MCF 10A (cell line): ENCODE data around the gene ACAA2. TPM values are rescaled to one million over a fixed set of nuclear protein-coding genes. Genes with fewer than 3 reads are reported as not detected.

Experiments used
- BruUV-seq: library from RNA; stranded (reverse); fragments of 400-500 nt; replicated peaks from 2 replicates; lab custom pipeline; 2021; lab: Mats Ljungman, UMichigan
- CTCF ChIA-PET: fragments of 300-600 bp; sonication (Branson Sonifier 250); formaldehyde crosslinking; extraction: SDS; loops from one replicate; lab custom pipeline; 2021; ENCODE audit warnings: antibody characterized with exemption, inconsistent platforms; lab: Yijun Ruan, JAX
- POLR2A ChIA-PET: fragments of 300-600, 350-650 bp; sonication (Branson Sonifier 250); formaldehyde crosslinking; extraction: SDS; loops from one replicate; lab custom pipeline; 2020; ENCODE audit warnings: antibody characterized with exemption, inconsistent platforms; lab: Yijun Ruan, JAX
- DNase-seq: peaks from one replicate; pipeline ENCODE4 v3.0.0-alpha.2; 2018; ENCODE audit not compliant: unreplicated experiment
- H3K27ac Mint-ChIP-seq: one replicate; pipeline ENCODE4 v1.8.0; 2022; ENCODE audit warnings: mild to moderate bottlenecking, low read depth, mixed read lengths; ENCODE audit not compliant: unreplicated experiment
- H3K27me3 Mint-ChIP-seq: one replicate; pipeline ENCODE4 v1.8.0; 2022; ENCODE audit warnings: mixed read lengths; ENCODE audit not compliant: insufficient read depth, unreplicated experiment
- H3K36me3 Mint-ChIP-seq: one replicate; pipeline ENCODE4 v1.8.0; 2022; ENCODE audit warnings: mild to moderate bottlenecking, moderate library complexity, mixed read lengths; ENCODE audit not compliant: insufficient read depth, unreplicated experiment
- H3K4me1 Mint-ChIP-seq: one replicate; pipeline ENCODE4 v1.8.0; 2022; ENCODE audit warnings: mixed read lengths; ENCODE audit not compliant: insufficient read depth, unreplicated experiment
- H3K4me3 Mint-ChIP-seq: one replicate; pipeline ENCODE4 v1.8.0; 2022; ENCODE audit warnings: mild to moderate bottlenecking, moderate library complexity, mixed read lengths; ENCODE audit not compliant: unreplicated experiment
- H3K9me3 Mint-ChIP-seq: one replicate; pipeline ENCODE4 v1.8.0; 2022; ENCODE audit warnings: mixed read lengths; ENCODE audit not compliant: unreplicated experiment
- CTCF ChIP-seq: fragments of 200-600 bp; IDR thresholded peaks from one replicate; pipeline ENCODE4 v1.8.0; 2022; ENCODE audit warnings: antibody characterized with exemption, mild to moderate bottlenecking; ENCODE audit not compliant: unreplicated experiment
- intact Hi-C: fragments of 100-400 bp; cut with micrococcal nuclease; formaldehyde crosslinking; loops from 2 replicates; pipeline ENCODE4 v1.14.1; 2022
- total RNA-seq: library from RNA; stranded (reverse); gene quantifications from 2 replicates; pipeline ENCODE4 v1.2.3, GENCODE V29; 2022

Gene ACAA2
- total RNA-seq, 1 experiment from 2014 or later, result 84.9 TPM

- POLR2A ChIA-PET, result no interaction called here
- peaks cover 9% of the 10 kb centered on the region for H3K4me1 Mint-ChIP-seq
- DNase-seq, result no peak
- H3K27ac Mint-ChIP-seq, result no peak overlapping the region
- CTCF ChIA-PET, result interaction anchor here (0.7 to 6.6 kb wide), 5 partner anchors 20 to 345 kb away, joined by 3 to 33 read pairs (median 5); no protein-coding TSS in a partner anchor
- intact Hi-C loops, result loop anchor here (5.0 kb wide), 1 partner anchor 89 kb away; no protein-coding TSS in a partner anchor
- no peaks in the 10 kb centered on the region for H3K9me3 Mint-ChIP-seq
- TF ChIP-seq CTCF, result no peak
- BruUV-seq, result no TSS peak
- H3K36me3 Mint-ChIP-seq, result no peaks in the 10 kb centered on the region
- no peaks in the 10 kb centered on the region for H3K27me3 Mint-ChIP-seq
- no peak overlapping the region for H3K4me3 Mint-ChIP-seq
These were observed 43.2 kb upstream of the ACAA2 start for GRCh38 chr18:49856496-49856895.

- Mint-ChIP-seq H3K4me1 (peaks cover 10% of the 10 kb centered on the region), H3K36me3 (no peaks in the 10 kb centered on the region), H3K27me3 (no peaks in the 10 kb centered on the region), H3K4me3 (no peak overlapping the region), H3K27ac (no peak overlapping the region), H3K9me3 (no peaks in the 10 kb centered on the region)
- intact Hi-C loops, result loop anchor here (5.0 kb wide), 1 partner anchor 89 kb away; no protein-coding TSS in a partner anchor
- POLR2A ChIA-PET, result interaction anchor here (0.7 kb wide), 1 partner anchor 22 kb away, joined by 4 read pairs; no protein-coding TSS in a partner anchor
- CTCF ChIA-PET, result interaction anchor here (0.5 to 6.6 kb wide), 8 partner anchors 21 to 1144 kb away, joined by 3 to 33 read pairs (median 4); no protein-coding TSS in a partner anchor
- no peak for TF ChIP-seq CTCF
- no TSS peak for BruUV-seq
- no peak for DNase-seq
These were observed 42.5 kb upstream of the ACAA2 start for GRCh38 chr18:49855711-49856415.

DNA sequence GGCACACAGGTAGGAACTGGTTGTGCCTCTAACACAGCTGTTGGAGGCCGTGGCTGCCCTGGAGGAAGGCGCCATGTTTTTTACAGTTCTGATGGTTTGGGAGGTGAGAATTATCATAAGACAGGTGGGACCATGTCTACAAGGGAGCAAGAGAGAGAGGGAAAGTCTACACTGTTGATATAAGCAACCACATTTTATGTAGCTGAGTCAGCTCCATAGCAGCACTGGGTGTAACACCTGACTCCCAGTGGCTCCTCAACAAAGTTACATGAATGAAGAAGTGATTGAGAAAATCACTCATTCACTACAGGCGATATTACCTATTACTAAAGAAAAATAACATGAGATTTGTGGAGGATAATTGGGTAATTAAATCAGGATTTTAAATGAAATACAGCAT lies 41.3 kb upstream of the ACAA2 start:
- TF ChIP-seq CTCF, result no peak
- ChIA-PET CTCF (interaction anchor here (0.6 to 6.6 kb wide), 5 partner anchors 43 to 339 kb away, joined by 3 to 33 read pairs (median 4); no protein-coding TSS in a partner anchor), POLR2A (interaction anchor here (0.6 to 1.0 kb wide), 2 partner anchors 336 to 388 kb away, joined by 3 read pairs; no protein-coding TSS in a partner anchor)
- Mint-ChIP-seq H3K4me3 (no peak overlapping the region), H3K36me3 (no peaks in the 10 kb centered on the region), H3K9me3 (no peaks in the 10 kb centered on the region), H3K4me1 (peaks cover 18% of the 10 kb centered on the region), H3K27ac (no peak overlapping the region), H3K27me3 (no peaks in the 10 kb centered on the region)
- BruUV-seq, result no TSS peak
- intact Hi-C loops, result loop anchor here (5.0 kb wide), 1 partner anchor 87 kb away; no protein-coding TSS in a partner anchor
- DNase-seq, result no peak

DNA sequence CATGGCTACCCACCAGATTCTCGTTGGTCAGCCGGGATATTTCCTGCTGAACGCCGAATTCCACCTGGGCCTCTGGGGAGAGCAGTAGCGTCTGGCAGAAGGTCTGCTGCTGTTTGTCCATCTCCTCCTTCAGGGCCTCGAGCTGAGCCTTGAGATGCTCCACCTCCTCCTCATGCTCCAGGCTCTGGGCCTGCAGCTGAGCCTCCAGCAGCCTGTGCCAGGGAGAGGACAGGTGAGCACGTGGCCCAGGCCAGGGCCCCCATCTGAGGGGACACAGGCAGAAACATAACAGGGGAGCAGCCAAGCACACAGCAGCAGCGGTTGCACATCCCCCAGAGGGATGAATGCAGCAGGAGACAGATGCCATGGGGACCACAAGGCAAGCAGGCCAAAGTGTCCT lies 40.1 kb upstream of the ACAA2 start:
- H3K36me3 Mint-ChIP-seq, result no peaks in the 10 kb centered on the region
- no peak overlapping the region for H3K27ac Mint-ChIP-seq
- no TSS peak for BruUV-seq
- peaks cover 31% of the 10 kb centered on the region for H3K4me1 Mint-ChIP-seq
- TF ChIP-seq CTCF, result no peak
- H3K27me3 Mint-ChIP-seq, result no peaks in the 10 kb centered on the region
- ChIA-PET CTCF (interaction anchor here (0.6 to 6.6 kb wide), 3 partner anchors 42 to 1111 kb away, joined by 3 to 33 read pairs (median 8); no protein-coding TSS in a partner anchor), POLR2A (no interaction called here)
- no peak for DNase-seq
- H3K4me3 Mint-ChIP-seq, result no peak overlapping the region
- intact Hi-C loops, result no loop called here
- H3K9me3 Mint-ChIP-seq, result no peaks in the 10 kb centered on the region
